H1 (cell line): ENCODE data around the gene BCAR3.

ENCODE experiments used
- CEBPB ChIP-seq: IDR thresholded peaks from 2 replicates; pipeline ENCODE4 v1.6.1; 2012; ENCODE audit warnings: low read depth, low read length
- CHD2 ChIP-seq: IDR thresholded peaks from 2 replicates; pipeline ENCODE4 v1.6.1; 2012; ENCODE audit warnings: low read length, improper control_type of control experiment
- CTCF ChIP-seq, 3 experiments: IDR thresholded peaks; 1 replicate in 2 of 3; 2 replicates in 1 of 3; pipeline versions ENCODE4 v1.5.1 to v1.6.1; 2011; ENCODE audit warnings: low read length in 3 of 3, mild to moderate bottlenecking in 3 of 3, inconsistent platforms in 2 of 3, low read depth in 1 of 3, moderate library complexity in 1 of 3; ENCODE audit not compliant: insufficient read depth in 1 of 3; ENCODE audit errors: control extremely low read depth in 1 of 3
- SP1 ChIP-seq: IDR thresholded peaks from 2 replicates; pipeline ENCODE4 v1.6.1; 2011; ENCODE audit warnings: low read depth, low read length
- SP4 ChIP-seq: IDR thresholded peaks from 2 replicates; pipeline ENCODE4 v1.6.1; 2012; ENCODE audit warnings: low read length, inconsistent platforms

DNA sequence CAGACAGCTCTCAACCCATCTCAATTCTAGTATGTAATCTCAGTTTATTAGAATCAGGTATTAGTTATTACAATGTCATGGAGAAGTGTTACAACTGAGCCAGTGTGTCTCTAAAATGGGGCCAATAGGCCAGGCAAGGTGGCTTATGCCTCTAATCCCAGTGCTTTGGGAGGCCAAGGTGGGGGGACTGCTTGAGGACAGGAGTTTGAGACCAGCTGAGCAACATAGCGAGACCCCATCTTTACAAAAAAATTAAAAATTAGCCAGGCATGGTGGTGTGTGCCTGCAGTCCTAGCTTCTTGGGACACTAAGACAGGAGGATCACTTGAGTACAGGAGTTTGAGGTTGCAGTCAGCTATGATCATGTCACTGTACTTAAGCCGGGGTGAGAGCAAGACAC lies 104.9 kb downstream of the BCAR3 start:
- TF ChIP-seq CEBPB (no peak), CTCF (IDR thresholded peaks at IDR 0.05; ENCODE audit: control extremely low read depth in 1 of 3, insufficient read depth in 1 of 3, low read depth in 1 of 3, low read length in 3 of 3) (no peak), SP1 (no peak), SP4 (no peak), CHD2 (no peak)
